Neural cell (in vitro differentiated cells): ENCODE measurements around the gene SH3TC1.

ENCODE experiments used
- CTCF ChIP-seq: fragments of 450-650 bp; IDR thresholded peaks from 2 replicates; pipeline ENCODE4 v1.5.1; 2014; ENCODE audit warnings: antibody characterized with exemption, mild to moderate bottlenecking, moderate library complexity; ENCODE audit not compliant: poor library complexity, severe bottlenecking
- EP300 ChIP-seq: fragments of 450-650 bp; conservative IDR thresholded peaks from 2 replicates; pipeline ENCODE4 v1.6.1; 2014; ENCODE audit warnings: antibody characterized with exemption, mild to moderate bottlenecking, moderate library complexity; ENCODE audit not compliant: poor library complexity, severe bottlenecking
- EZH2 ChIP-seq: fragments of 200-600, 300-800 bp; shearing (Covaris generic), sonication (generic); IDR thresholded peaks from 2 replicates; pipeline ENCODE4 v1.6.1; 2014; ENCODE audit warnings: antibody characterized with exemption, low read length, borderline replicate concordance, mild to moderate bottlenecking; ENCODE audit not compliant: insufficient read depth, poor library complexity, severe bottlenecking
- MXI1 ChIP-seq: fragments of 450-650 bp; conservative IDR thresholded peaks from 2 replicates; pipeline ENCODE4 v1.6.1; 2014; ENCODE audit warnings: antibody characterized with exemption, mild to moderate bottlenecking; ENCODE audit not compliant: poor library complexity, severe bottlenecking
- SMC3 ChIP-seq: fragments of 450-650 bp; conservative IDR thresholded peaks from 2 replicates; pipeline ENCODE4 v1.6.1; 2014; ENCODE audit warnings: antibody characterized with exemption, mild to moderate bottlenecking, moderate library complexity; ENCODE audit not compliant: poor library complexity

GRCh38 chr4:8266088-8266487, 67.0 kb downstream of the SH3TC1 start:
- TF ChIP-seq EP300 (no peak), SMC3 (no peak), CTCF (no peak), EZH2 (no peak), MXI1 (no peak)
